ENCODE results near the gene GOLIM4. TPM values are rescaled to one million over a fixed set of nuclear protein-coding genes. Genes with fewer than 3 reads are reported as not detected.

GOLIM4 gene
- polyA plus RNA-seq, 1 experiment, result 34.4 TPM

DNA sequence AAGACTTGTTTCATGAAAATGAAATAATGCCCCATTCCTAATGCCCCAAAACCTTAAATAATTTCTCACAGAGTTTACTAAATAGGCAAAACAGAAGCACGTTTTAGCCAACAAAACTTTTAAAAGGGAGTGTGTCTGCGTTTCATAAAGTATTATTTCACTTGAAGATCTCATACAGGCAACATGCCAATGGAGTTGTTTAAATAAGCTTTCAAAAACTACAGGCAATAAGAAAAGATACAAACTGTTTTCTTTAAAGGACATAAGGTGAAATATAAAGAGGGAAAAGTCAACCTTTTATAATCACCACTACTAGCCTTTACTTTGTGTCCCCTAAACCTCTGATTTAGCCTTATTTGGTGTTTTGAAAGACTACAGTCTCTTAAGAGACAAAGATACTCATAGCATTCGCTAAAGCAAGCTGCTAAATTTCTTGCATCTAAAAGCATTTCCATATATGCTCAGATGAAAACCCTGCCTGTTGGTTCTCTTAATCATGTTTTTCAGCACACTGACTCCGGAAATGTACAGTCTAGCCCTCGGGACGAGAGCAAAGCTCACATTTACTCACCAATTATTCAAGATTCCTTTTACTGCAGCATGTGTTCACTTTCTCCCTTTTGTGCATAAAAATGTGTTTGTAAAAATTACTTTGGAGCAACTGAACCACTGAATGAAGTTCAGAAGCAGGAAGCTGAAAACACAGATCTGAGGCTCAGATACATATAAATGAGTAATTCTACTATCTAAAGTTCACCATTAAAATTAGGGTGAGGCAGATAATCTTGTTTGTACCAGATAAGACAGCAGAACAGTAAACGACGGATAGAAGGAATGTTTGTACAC, 119.0 kb downstream of the GOLIM4 start:
- ChIA-PET CTCF (no interaction called here), POLR2A (no interaction called here)
- no peaks in the 10 kb centered on the region for H3K27me3 ChIP-seq (ENCODE audit: control insufficient read depth, insufficient read depth, low read length)
- no peak overlapping the region for H3K4me3 ChIP-seq (ENCODE audit: low read depth, low read length)
- TF ChIP-seq, protein P1, sequence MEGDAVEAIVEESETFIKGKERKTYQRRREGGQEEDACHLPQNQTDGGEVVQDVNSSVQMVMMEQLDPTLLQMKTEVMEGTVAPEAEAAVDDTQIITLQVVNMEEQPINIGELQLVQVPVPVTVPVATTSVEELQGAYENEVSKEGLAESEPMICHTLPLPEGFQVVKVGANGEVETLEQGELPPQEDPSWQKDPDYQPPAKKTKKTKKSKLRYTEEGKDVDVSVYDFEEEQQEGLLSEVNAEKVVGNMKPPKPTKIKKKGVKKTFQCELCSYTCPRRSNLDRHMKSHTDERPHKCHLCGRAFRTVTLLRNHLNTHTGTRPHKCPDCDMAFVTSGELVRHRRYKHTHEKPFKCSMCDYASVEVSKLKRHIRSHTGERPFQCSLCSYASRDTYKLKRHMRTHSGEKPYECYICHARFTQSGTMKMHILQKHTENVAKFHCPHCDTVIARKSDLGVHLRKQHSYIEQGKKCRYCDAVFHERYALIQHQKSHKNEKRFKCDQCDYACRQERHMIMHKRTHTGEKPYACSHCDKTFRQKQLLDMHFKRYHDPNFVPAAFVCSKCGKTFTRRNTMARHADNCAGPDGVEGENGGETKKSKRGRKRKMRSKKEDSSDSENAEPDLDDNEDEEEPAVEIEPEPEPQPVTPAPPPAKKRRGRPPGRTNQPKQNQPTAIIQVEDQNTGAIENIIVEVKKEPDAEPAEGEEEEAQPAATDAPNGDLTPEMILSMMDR (IDR thresholded peaks at IDR 0.05; ENCODE audit: low read depth, low read length), result no peak
- no peak overlapping the region for H3K27ac ChIP-seq (ENCODE audit: low read depth, low read length)
- no peaks in the 10 kb centered on the region for H3K9me3 ChIP-seq (ENCODE audit: control insufficient read depth, insufficient read depth, low read length)
- no peak for DNase-seq (ENCODE audit: low read depth, low spot score)

DNA sequence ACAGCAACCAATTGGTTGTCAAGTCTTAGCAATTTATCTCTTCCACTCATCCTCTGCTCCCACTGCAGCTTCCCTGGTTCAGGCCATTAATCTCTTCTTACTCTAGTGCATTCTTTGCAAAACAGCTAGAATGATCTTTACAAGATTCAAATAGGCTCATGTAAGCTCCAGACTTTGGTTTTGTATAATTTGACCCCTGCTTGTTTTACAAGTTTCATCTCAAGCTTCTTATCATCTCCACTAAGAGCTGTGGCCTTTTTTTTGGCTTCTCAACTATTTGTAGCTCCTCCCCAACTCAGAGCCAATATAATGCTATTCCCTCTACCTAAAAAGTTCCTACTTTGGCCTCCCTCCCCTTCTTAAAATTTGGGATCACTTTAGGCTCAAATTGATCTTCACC, 121.8 kb downstream of the GOLIM4 start:
- ChIA-PET CTCF (no interaction called here), POLR2A (no interaction called here)
- no peak overlapping the region for H3K27ac ChIP-seq (ENCODE audit: low read depth, low read length)
- no peak for DNase-seq (ENCODE audit: low read depth, low spot score)
- no peaks in the 10 kb centered on the region for H3K27me3 ChIP-seq (ENCODE audit: control insufficient read depth, insufficient read depth, low read length)
- H3K4me3 ChIP-seq (ENCODE audit: low read depth, low read length), result no peak overlapping the region
- TF ChIP-seq, protein P1 (IDR thresholded peaks at IDR 0.05; ENCODE audit: low read depth, low read length), result no peak
- H3K9me3 ChIP-seq (ENCODE audit: control insufficient read depth, insufficient read depth, low read length), result no peaks in the 10 kb centered on the region

DNA sequence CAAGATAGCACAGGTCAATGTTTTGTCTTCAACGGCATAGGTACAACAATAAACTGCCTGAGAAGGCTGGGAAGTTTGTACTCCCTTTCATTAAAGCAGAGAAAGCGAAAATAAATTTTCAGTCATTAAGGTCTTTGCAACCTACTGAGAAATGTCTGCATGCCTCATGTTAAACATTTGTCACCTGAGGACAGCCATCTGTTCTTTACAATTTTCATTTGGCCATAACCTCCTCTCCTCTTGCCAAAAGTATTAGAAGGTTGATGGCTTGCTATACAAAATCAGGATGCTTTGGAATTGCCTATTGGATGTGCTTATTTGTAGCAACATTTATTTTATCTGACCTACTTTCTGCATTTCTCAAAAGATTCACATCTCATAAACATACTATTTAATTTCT, 122.7 kb downstream of the GOLIM4 start:
- ChIA-PET POLR2A (no interaction called here), CTCF (interaction anchor here (1.1 to 1.2 kb wide), 2 partner anchors 80 to 192 kb away, joined by 3 to 5 read pairs; no protein-coding TSS in a partner anchor)
- DNase-seq (ENCODE audit: low read depth, low spot score), result no peak
- H3K9me3 ChIP-seq (ENCODE audit: control insufficient read depth, insufficient read depth, low read length), result no peaks in the 10 kb centered on the region
- no peak overlapping the region for H3K27ac ChIP-seq (ENCODE audit: low read depth, low read length)
- H3K27me3 ChIP-seq (ENCODE audit: control insufficient read depth, insufficient read depth, low read length), result no peaks in the 10 kb centered on the region
- no peak overlapping the region for H3K4me3 ChIP-seq (ENCODE audit: low read depth, low read length)
- TF ChIP-seq, protein P1 (IDR thresholded peaks at IDR 0.05; ENCODE audit: low read depth, low read length), result no peak

DNA sequence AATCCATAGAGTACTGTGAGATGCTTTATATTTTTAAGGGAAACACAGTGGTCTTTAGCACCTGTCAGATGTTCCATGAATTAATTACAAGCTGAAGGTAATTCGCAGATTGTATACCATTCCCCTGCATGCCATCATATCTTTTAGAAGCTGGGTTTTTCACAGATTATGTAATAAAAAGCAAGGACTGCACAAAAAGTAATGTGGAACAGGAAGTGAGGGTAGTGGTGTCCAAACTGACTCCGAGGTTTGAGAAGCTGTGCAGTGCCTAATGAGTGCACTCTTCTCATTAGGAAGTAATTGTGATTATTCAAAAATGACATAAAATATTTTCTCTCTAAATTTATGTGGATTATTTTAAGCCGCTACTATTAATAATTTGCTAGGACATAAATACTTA, 123.2 kb downstream of the GOLIM4 start:
- TF ChIP-seq, protein P1 (IDR thresholded peaks at IDR 0.05; ENCODE audit: low read depth, low read length), result no peak
- no peak overlapping the region for H3K4me3 ChIP-seq (ENCODE audit: low read depth, low read length)
- DNase-seq (ENCODE audit: low read depth, low spot score), result no peak
- ChIA-PET CTCF (interaction anchor here (1.1 to 1.2 kb wide), 2 partner anchors 81 to 193 kb away, joined by 3 to 5 read pairs; no protein-coding TSS in a partner anchor), POLR2A (no interaction called here)
- H3K9me3 ChIP-seq (ENCODE audit: control insufficient read depth, insufficient read depth, low read length), result no peaks in the 10 kb centered on the region
- no peaks in the 10 kb centered on the region for H3K27me3 ChIP-seq (ENCODE audit: control insufficient read depth, insufficient read depth, low read length)
- H3K27ac ChIP-seq (ENCODE audit: low read depth, low read length), result no peak overlapping the region

DNA sequence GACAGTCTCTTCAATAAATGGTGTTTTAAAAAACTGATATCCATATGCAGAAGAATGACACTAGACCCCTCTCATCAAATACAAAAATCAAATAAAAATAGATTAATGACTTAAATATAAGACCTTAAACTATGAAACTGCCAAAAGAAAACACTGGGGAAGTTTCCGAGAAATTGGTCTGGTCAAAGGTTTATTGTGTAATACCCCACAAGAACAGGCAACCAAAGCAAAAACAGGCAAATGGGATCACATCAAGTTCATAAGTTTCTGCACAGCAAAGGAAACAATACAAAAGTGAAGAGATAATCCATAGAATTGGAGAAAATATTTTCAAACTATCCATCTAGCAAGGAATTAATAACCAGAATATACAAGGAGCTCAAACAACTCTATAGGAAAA, 126.2 kb downstream of the GOLIM4 start:
- CTCF ChIA-PET, result no interaction called here
- DNase-seq (ENCODE audit: low read depth, low spot score), result no peak
- no peak overlapping the region for H3K27ac ChIP-seq (ENCODE audit: low read depth, low read length)
- H3K4me3 ChIP-seq (ENCODE audit: low read depth, low read length), result no peak overlapping the region
- H3K9me3 ChIP-seq (ENCODE audit: control insufficient read depth, insufficient read depth, low read length), result no peaks in the 10 kb centered on the region
- POLR2A ChIA-PET, result no interaction called here
- H3K27me3 ChIP-seq (ENCODE audit: control insufficient read depth, insufficient read depth, low read length), result no peaks in the 10 kb centered on the region
- TF ChIP-seq, protein P1 (IDR thresholded peaks at IDR 0.05; ENCODE audit: low read depth, low read length), result no peak
